ENCODE measurements around the gene ADNP. TPM values are rescaled to one million over a fixed set of nuclear protein-coding genes. Genes with fewer than 3 reads are reported as not detected.
"Not testable (repeated sequence)": the region's sequence is repeated elsewhere in the genome, so short reads cannot be mapped to it uniquely, and the experiment has no call there.

ADNP gene
- total RNA-seq, 1 experiment from 2014 or later, result 106 TPM

DNA sequence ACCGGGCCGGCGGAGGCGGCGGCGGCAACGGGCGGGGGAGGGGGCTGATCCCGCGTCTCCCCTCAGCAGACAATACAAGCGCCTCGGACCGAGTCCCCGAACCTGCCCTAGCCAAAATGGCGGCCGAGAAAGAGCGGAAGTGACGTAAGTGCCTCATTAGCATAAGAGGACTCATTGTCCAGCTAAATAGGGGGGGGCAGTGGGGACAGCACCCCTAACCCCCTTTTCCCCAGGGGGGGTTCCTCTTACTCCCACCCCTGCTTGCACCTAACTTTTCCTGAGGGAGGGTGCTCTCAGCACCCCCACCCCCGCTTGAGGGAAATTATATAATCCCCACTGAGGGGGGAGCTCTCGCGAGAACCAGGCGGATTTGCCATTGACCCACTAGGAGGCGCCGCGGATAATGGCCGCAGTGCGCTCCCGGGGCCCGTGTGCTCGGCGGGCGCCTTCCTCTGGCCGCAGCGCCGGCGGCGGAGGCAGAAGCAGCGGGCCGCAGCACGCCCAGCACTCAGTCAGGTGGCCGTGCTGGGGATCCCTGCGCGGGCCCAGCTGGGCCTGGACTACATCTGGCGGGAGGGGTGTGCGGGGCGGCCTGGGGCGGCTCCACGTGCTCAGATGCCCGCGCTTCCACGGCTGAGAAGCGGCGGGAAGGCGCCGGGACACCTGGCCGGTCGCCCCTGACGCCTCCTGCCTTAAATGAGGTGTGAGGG lies at the start of gene ADNP (continued):
- TF ChIP-seq, protein P1, sequence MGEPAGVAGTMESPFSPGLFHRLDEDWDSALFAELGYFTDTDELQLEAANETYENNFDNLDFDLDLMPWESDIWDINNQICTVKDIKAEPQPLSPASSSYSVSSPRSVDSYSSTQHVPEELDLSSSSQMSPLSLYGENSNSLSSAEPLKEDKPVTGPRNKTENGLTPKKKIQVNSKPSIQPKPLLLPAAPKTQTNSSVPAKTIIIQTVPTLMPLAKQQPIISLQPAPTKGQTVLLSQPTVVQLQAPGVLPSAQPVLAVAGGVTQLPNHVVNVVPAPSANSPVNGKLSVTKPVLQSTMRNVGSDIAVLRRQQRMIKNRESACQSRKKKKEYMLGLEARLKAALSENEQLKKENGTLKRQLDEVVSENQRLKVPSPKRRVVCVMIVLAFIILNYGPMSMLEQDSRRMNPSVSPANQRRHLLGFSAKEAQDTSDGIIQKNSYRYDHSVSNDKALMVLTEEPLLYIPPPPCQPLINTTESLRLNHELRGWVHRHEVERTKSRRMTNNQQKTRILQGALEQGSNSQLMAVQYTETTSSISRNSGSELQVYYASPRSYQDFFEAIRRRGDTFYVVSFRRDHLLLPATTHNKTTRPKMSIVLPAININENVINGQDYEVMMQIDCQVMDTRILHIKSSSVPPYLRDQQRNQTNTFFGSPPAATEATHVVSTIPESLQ (CRISPR knock-in tag; IDR thresholded peaks at IDR 0.05), result no peak; the same call in 1 of the 2 replicates
- TF ChIP-seq, protein P2, sequence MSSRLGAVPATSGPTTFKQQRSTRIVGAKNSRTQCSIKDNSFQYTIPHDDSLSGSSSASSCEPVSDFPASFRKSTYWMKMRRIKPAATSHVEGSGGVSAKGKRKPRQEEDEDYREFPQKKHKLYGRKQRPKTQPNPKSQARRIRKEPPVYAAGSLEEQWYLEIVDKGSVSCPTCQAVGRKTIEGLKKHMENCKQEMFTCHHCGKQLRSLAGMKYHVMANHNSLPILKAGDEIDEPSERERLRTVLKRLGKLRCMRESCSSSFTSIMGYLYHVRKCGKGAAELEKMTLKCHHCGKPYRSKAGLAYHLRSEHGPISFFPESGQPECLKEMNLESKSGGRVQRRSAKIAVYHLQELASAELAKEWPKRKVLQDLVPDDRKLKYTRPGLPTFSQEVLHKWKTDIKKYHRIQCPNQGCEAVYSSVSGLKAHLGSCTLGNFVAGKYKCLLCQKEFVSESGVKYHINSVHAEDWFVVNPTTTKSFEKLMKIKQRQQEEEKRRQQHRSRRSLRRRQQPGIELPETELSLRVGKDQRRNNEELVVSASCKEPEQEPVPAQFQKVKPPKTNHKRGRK (CRISPR knock-in tag; IDR thresholded peaks at IDR 0.05; ENCODE audit: borderline replicate concordance), result 0 out of 2 replicates have a peak, but pooled peaks have one; percentile 55
- TF ChIP-seq, protein P3, sequence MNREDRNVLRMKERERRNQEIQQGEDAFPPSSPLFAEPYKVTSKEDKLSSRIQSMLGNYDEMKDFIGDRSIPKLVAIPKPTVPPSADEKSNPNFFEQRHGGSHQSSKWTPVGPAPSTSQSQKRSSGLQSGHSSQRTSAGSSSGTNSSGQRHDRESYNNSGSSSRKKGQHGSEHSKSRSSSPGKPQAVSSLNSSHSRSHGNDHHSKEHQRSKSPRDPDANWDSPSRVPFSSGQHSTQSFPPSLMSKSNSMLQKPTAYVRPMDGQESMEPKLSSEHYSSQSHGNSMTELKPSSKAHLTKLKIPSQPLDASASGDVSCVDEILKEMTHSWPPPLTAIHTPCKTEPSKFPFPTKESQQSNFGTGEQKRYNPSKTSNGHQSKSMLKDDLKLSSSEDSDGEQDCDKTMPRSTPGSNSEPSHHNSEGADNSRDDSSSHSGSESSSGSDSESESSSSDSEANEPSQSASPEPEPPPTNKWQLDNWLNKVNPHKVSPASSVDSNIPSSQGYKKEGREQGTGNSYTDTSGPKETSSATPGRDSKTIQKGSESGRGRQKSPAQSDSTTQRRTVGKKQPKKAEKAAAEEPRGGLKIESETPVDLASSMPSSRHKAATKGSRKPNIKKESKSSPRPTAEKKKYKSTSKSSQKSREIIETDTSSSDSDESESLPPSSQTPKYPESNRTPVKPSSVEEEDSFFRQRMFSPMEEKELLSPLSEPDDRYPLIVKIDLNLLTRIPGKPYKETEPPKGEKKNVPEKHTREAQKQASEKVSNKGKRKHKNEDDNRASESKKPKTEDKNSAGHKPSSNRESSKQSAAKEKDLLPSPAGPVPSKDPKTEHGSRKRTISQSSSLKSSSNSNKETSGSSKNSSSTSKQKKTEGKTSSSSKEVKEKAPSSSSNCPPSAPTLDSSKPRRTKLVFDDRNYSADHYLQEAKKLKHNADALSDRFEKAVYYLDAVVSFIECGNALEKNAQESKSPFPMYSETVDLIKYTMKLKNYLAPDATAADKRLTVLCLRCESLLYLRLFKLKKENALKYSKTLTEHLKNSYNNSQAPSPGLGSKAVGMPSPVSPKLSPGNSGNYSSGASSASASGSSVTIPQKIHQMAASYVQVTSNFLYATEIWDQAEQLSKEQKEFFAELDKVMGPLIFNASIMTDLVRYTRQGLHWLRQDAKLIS (CRISPR knock-in tag; IDR thresholded peaks at IDR 0.05; ENCODE audit: borderline replicate concordance), result peak; percentile 98
- TF ChIP-seq, protein P4, sequence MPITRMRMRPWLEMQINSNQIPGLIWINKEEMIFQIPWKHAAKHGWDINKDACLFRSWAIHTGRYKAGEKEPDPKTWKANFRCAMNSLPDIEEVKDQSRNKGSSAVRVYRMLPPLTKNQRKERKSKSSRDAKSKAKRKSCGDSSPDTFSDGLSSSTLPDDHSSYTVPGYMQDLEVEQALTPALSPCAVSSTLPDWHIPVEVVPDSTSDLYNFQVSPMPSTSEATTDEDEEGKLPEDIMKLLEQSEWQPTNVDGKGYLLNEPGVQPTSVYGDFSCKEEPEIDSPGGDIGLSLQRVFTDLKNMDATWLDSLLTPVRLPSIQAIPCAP (CRISPR knock-in tag; IDR thresholded peaks at IDR 0.05), result peak; percentile 96
- TF ChIP-seq, protein P5, sequence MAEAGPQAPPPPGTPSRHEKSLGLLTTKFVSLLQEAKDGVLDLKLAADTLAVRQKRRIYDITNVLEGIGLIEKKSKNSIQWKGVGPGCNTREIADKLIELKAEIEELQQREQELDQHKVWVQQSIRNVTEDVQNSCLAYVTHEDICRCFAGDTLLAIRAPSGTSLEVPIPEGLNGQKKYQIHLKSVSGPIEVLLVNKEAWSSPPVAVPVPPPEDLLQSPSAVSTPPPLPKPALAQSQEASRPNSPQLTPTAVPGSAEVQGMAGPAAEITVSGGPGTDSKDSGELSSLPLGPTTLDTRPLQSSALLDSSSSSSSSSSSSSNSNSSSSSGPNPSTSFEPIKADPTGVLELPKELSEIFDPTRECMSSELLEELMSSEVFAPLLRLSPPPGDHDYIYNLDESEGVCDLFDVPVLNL (CRISPR knock-in tag; IDR thresholded peaks at IDR 0.05; ENCODE audit: borderline replicate concordance, low read depth), result peak; percentile 93
- TF ChIP-seq JUN (CRISPR knock-in tag; IDR thresholded peaks at IDR 0.05) (peak; percentile 92), ETV6 (CRISPR knock-in tag; IDR thresholded peaks at IDR 0.05) (peak; percentile 94)
- TF ChIP-seq, protein P6, sequence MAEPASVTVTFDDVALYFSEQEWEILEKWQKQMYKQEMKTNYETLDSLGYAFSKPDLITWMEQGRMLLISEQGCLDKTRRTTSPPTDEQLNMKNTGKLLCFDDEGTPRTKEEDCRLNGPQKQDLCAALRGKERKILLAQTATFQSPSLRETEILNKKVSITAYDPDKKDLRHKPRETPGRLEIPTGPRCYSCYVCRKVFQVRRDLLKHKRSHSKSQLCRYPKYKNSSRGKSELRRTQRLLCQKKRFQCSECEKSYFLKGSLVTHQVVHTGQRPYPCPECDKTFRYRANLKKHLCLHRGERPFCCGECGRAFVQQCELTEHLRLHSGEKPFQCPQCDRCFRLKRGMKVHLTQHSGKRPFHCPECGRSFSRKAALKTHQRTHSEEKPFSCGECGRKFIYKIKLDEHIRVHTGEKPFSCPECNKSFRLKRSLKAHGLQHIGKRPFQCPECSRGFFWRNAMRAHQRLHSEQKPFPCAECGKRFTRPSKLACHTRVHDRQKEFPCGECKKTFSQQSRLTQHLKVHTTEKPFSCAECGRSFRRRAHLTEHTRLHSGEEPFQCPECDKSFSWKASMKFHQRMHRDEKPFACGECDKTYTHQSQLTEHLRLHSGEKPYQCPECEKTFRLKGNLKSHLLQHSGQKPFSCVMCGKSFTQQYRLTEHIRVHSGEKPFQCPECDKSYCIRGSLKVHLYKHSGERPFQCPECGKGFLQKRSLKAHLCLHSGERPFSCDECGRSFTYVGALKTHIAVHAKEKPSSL (CRISPR knock-in tag; conservative IDR thresholded peaks at IDR 0.05), result 0 out of 2 replicates have a peak, but pooled peaks have one; percentile 19

DNA sequence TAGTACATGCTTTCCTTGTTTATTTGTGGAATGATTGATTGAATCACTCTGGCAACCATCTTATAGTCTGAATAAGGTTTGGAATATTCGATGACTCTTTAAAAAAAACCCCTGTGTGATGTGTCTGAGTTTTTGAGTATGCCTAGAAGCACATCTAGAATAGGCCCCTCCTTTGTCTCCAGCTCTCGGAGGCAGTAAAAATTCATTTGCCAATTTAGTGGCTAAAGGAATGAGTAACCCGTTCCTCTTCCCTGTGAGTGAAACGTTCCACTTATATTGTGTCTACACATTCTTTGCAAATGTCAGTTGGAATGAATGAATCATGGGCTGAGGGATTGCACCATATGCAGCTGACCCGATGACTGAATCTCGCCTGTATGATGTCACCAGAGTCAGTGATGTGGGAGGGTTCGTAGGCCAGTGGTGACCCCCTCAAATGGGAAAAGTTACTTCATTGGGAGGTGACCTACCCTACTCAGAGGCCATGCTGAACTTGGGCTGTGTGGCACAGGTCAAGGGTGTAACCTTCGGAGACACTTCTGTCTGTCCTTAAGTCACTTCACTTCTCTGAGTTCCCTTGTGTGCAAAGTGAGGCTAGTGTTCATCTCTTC lies 48.9 kb upstream of the ADNP start:
- Mint-ChIP-seq H3K9me3 (no peaks in the 10 kb centered on the region), H3K27ac (no peak overlapping the region), H3K4me3 (no peak overlapping the region), H3K36me3 (no peaks in the 10 kb centered on the region), H3K27me3 (ENCODE audit: low read depth) (peaks cover 5% of the 10 kb centered on the region; the same call in 1 of the 2 replicates), H3K4me1 (peaks cover 3% of the 10 kb centered on the region)
- TF ChIP-seq SOX15 (CRISPR knock-in tag; IDR thresholded peaks at IDR 0.05), result no peak
- peak; percentile 71; the same call in 1 of the 2 replicates for TF ChIP-seq GABPB1 (CRISPR knock-in tag; IDR thresholded peaks at IDR 0.05)
- DNase-seq (ENCODE audit: low spot score), result no peak
- POLR2A ChIA-PET, result no interaction called here
- ATAC-seq, result no peak
- CTCF ChIA-PET, result interaction anchor here (1.2 to 5.5 kb wide), 5 partner anchors 9 to 614 kb away, joined by 4 to 67 read pairs (median 8); partner anchors contain the start of genes DPM1 and MOCS3

DNA sequence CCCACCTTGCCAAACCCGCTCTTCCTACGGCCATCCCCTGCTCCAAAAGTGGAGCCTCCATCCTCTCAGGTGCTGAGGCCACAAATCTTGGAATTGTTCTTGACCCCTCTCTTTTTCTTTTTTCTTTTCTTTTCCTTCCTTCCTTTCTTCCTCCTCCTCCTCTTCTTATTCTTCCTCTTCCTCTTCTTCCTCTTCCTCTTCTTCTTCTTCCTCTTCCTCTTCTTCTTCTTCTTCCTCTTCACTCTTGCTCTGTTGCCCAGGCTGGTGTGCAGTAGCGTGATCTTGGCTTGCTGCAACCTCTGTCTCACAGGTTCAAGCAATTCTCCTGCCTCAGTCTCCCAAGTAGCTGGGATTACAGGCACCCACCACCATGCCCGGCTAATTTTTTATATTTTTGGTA lies 47.3 kb upstream of the ADNP start:
- H3K27ac Mint-ChIP-seq; H3K36me3 Mint-ChIP-seq; ATAC-seq; H3K27me3 Mint-ChIP-seq (ENCODE audit: low read depth); CTCF ChIA-PET; H3K9me3 Mint-ChIP-seq; H3K4me1 Mint-ChIP-seq; H3K4me3 Mint-ChIP-seq; POLR2A ChIA-PET; DNase-seq (ENCODE audit: low spot score): not testable (repeated sequence)
